ENCODE measurements around the gene CNTF.

The CNTF gene

GRCh38 chr11:58641803-58642581, 19.5 kb downstream of the CNTF start:
- no peak for DNase-seq (ENCODE audit: low read depth)

GRCh38 chr11:58645854-58646253, 23.4 kb downstream of the CNTF start:
- DNase-seq (ENCODE audit: low read depth): no peak

- no peak for DNase-seq (ENCODE audit: low read depth)
Observed at GRCh38 chr11:58647141-58647699, 24.8 kb downstream of the CNTF start.

- DNase-seq (ENCODE audit: low read depth): no peak
Observed at GRCh38 chr11:58647866-58648265, 25.4 kb downstream of the CNTF start.

GRCh38 chr11:58649623-58650022, 27.2 kb downstream of the CNTF start:
- no peak for DNase-seq (ENCODE audit: low read depth)

- DNase-seq (ENCODE audit: low read depth): no peak
Observed at GRCh38 chr11:58650496-58650895, 28.0 kb downstream of the CNTF start.

- no peak for DNase-seq (ENCODE audit: low read depth)
Observed at GRCh38 chr11:58652726-58653280, 30.3 kb downstream of the CNTF start.

GRCh38 chr11:58654079-58654907, 31.8 kb downstream of the CNTF start:
- peak; percentile 31 for DNase-seq (ENCODE audit: low read depth)

- DNase-seq (ENCODE audit: low read depth): no peak
Observed at GRCh38 chr11:58654908-58655296, 32.4 kb downstream of the CNTF start.

- DNase-seq (ENCODE audit: low read depth): no peak
Observed at GRCh38 chr11:58656348-58656747, 33.9 kb downstream of the CNTF start.

- no peak for DNase-seq (ENCODE audit: low read depth)
Observed at GRCh38 chr11:58658623-58659022, 36.2 kb downstream of the CNTF start.

- DNase-seq (ENCODE audit: low read depth): no peak
Observed at GRCh38 chr11:58659404-58659803, 36.9 kb downstream of the CNTF start.

GRCh38 chr11:58659910-58660570, 37.6 kb downstream of the CNTF start:
- no peak for DNase-seq (ENCODE audit: low read depth)

- no peak for DNase-seq (ENCODE audit: low read depth)
Observed at GRCh38 chr11:58671983-58672633, 49.6 kb downstream of the CNTF start.

GRCh38 chr11:58674609-58675008, 52.1 kb downstream of the CNTF start:
- no peak for DNase-seq (ENCODE audit: low read depth)

Data from T-helper 22 cell (primary cell).